ENCODE measurements around the gene CLEC2D.

Gene CLEC2D

GRCh38 chr12:9669534-9669933 is at the start of gene CLEC2D:
CLEC2D (plus strand) TSS chr12:9669713; CDS start chr12:9669735, 22 bp downstream.
- no peak for TF ChIP-seq CTCF (conservative IDR thresholded peaks at IDR 0.05; ENCODE audit: low read depth, low read length)
- no peak for DNase-seq (ENCODE audit: low read depth)
- H3K4me3 ChIP-seq (ENCODE audit: low read length), result no peak within 1 kb of the TSS

- H3K4me3 ChIP-seq (ENCODE audit: low read length), result no peak overlapping the region
- no peak for TF ChIP-seq CTCF (conservative IDR thresholded peaks at IDR 0.05; ENCODE audit: low read depth, low read length)
- DNase-seq (ENCODE audit: low read depth), result no peak
Observed at GRCh38 chr12:9625019-9625418, 44.5 kb upstream of the CLEC2D start.

- TF ChIP-seq CTCF (conservative IDR thresholded peaks at IDR 0.05; ENCODE audit: low read depth, low read length), result no peak
- DNase-seq (ENCODE audit: low read depth), result peak; percentile 76
- H3K4me3 ChIP-seq (ENCODE audit: low read length), result no peak overlapping the region
Observed at GRCh38 chr12:9626291-9626690, 43.2 kb upstream of the CLEC2D start.

GRCh38 chr12:9626821-9627220 is 42.7 kb upstream of the CLEC2D start:
- no peak for TF ChIP-seq CTCF (conservative IDR thresholded peaks at IDR 0.05; ENCODE audit: low read depth, low read length)
- H3K4me3 ChIP-seq (ENCODE audit: low read length), result no peak overlapping the region
- no peak for DNase-seq (ENCODE audit: low read depth)

- no peak overlapping the region for H3K4me3 ChIP-seq (ENCODE audit: low read length)
- no peak for TF ChIP-seq CTCF (conservative IDR thresholded peaks at IDR 0.05; ENCODE audit: low read depth, low read length)
- no peak for DNase-seq (ENCODE audit: low read depth)
Observed at GRCh38 chr12:9632766-9633165, 36.7 kb upstream of the CLEC2D start.

- H3K4me3 ChIP-seq (ENCODE audit: low read length), result no peak overlapping the region
- DNase-seq (ENCODE audit: low read depth), result no peak
- TF ChIP-seq CTCF (conservative IDR thresholded peaks at IDR 0.05; ENCODE audit: low read depth, low read length), result peak; percentile 75
Observed at GRCh38 chr12:9634177-9634803, 35.2 kb upstream of the CLEC2D start.

- no peak for DNase-seq (ENCODE audit: low read depth)
Observed at GRCh38 chr12:9634969-9635754, 34.4 kb upstream of the CLEC2D start.

More at GRCh38 chr12:9634969-9635754, 34.4 kb upstream of the CLEC2D start:
- no peak overlapping the region for H3K4me3 ChIP-seq (ENCODE audit: low read length)
- no peak for TF ChIP-seq CTCF (conservative IDR thresholded peaks at IDR 0.05; ENCODE audit: low read depth, low read length)

Data from retinal pigment epithelial cell (primary cell).